Activated CD8-positive, alpha-beta memory T cell treated with anti-CD3 and anti-CD28 coated beads for 48 hours (primary cell): Measurements from ENCODE around the gene NUP160.
A peak's percentile ranks its signal among the peaks of the same experiment; 100 is the strongest.
"Not testable (repeated sequence)": the region's sequence is repeated elsewhere in the genome, so short reads cannot be mapped to it uniquely, and the experiment has no call there.

Experiments used
- DNase-seq, 3 experiments: peaks; one replicate each; pipeline ENCODE4 v3.0.0-alpha.2; 2020; ENCODE audit warnings: low read depth in 2 of 3, low spot score in 2 of 3

Gene NUP160

DNA sequence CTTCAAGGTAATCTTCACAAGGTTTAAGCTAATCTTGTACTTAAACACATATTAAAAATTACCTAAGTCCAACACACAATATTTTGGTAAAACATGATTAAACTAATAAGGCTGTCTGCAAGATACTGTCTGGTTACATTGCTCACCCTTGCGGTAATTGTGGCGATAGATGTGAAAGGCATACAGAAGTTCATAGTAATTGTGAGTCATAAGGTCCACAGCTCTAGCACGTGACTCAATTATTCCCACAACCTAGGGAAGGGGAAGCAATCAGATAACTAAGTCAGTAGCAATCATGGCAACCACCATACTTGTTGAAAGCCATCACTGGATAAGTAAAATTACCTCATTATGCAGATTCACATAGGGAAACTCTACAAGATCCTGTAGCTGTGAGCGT, 50.5 kb downstream of the NUP160 start:
- peak in 1 of 3 experiments; percentile 14 for DNase-seq

DNA sequence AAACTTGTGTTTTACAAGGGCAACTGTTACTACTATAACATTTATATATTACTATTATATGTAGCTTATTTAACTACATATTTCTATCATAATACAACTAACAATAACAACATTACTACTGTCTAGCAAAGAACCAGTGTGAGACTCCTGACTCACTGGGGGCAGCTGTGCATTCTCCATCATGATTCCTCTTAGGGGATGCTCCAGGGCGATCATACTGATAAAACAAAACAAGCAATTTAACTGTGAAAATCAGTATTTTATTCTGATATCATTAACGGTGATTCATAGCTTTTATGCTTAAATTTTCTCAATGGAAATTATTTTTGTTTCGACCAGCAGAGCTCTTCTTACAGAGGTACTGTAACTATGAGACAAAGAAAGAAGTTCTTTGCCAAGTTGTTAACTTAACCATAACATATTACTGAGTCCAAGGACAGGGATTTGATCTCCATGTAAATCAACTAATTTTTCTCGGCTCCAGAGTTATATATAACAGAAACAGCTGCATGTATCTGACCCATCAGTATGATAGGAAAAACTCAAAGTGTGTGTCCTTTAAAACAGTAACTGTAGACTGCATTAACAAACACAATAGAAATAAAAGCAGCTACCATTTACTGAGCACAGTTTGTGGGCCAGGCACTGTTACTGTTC, 56.2 kb downstream of the NUP160 start:
- DNase-seq: no peak

DNA sequence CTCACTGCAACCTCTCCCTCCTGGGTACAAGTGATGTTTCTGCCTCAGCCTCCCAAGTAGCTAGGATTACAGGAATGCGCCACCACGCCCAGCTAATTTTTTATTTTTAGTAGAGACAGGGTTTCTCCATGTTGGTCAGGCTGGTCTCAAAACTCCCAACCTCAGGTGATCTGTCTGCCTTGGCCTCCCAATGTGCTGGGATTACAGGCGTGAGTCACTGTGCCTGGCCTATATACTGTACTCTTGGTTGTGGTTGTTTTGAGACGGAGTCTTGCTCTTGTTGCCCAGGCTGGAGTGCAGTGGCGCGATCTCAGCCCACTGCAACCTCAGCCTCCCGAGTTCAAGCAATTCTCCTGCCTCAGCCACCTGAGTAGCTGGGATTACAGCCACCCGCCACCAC, 58.1 kb downstream of the NUP160 start:
- not testable (repeated sequence) for DNase-seq

DNA sequence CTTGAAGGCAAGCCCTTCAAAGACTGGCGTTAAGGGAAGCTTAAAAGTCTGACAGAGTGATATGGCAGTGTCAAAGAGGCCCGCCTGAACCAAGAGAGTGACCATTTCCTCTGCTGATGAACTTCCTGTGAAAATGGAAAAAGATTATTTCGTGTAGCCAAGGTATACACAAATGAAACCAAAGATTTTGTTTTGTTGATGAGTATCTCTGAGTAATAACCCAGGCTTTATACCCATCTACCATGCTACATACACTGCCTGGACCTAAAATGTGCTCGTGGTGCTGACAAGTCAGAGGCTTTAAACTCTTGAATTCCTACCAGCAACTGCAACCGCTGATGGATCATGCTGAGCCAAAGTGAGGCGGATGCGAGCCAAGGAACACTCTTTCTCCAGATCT, 60.0 kb downstream of the NUP160 start:
- DNase-seq: no peak

DNA sequence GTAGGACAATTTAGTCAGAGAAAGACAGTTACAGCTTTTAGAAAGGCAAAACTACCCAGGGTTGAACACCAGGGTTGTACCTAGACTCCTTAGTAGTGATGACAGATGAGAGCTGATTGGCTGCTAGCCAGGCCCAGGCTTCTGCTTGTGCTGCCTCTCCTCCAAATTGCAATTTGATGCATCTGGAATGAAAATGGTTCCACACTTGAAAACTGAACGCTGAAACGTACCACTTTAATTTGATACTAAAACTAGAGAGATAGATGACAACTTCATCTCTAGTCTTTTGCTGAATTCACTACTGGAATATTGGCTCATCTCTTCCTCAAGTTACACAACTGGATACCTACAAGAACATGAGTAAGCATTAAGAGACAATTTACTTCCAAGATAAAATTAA, 61.8 kb downstream of the NUP160 start:
- no peak for DNase-seq

DNA sequence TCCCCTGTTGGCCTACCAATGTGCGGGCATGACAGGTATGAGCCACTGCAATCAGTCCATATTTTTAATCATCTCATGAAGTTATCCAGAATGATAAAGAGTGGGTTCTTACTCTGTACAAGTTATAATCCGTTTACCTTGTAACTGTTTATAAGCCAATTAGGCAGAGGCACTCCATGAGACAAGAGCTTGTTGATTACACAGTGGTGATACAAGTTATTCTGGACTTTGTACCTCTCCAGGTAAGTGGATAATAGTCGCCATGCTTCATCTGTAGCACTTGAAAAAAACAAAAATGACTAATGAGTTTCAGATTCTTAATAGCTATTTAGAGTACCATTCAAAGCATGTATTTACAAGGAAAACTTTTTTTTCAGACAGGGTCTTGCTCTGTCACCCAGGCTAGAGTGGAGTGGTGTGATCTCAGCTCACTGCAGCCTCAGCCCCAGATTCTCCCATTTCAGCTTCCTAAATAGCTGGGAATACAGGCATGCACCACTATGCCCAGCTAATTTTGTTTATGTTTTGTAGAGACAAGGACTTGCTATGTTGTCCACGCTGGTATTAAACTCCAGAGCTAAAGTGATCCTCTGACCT, 63.3 kb downstream of the NUP160 start:
- no peak for DNase-seq

DNA sequence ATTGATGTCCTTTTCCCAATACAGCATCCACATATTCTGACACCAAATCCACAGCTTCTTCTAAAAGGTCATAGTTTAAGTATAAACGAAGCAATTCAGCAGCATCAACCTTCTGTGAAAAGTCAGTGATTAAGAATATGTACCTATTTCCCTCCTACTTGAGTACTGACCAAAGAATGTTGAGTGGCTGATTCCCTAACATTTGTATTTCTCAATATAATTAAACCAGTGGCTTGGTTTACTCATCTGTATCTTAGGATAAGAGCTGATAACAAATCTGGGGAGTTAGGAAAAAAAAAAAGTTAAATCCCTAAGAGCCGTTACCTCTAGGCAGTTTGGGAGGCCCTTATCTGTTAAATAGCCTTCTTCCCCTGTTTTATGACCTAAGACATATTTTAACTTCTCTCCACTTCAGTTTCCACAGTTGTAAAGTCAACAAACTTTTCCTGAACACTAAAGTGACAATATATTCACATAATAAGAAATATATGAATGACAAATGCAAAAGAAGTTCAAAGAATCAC, 65.0 kb downstream of the NUP160 start:
- no peak for DNase-seq

DNA sequence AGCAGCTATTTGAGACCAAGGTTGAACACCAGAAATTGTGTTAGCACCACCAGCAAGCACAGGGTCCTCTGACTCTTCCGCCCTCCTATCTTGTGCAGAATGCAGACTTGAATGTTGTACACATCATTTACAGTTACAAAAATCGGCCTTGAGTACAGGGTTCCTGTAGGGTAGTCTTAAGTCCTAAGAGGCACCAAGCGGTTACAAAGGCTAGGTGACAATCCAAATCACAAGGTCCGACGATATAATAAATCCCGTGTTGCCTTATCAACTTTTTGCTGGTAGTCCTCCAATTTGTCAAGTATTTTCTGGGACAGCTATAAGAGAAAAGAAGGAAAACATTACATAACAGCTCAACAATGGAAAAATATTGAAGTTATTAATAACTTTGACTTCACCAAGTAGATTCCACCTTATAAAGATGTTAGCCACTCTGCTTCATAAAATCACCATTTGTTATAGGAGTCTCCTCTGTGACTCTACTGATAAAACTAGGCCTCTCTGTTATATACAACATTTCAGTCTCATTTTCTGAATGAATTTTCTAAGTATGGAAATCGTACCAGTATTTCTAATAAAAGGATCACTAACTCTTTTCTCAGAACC, 69.2 kb downstream of the NUP160 start:
- DNase-seq: no peak

DNA sequence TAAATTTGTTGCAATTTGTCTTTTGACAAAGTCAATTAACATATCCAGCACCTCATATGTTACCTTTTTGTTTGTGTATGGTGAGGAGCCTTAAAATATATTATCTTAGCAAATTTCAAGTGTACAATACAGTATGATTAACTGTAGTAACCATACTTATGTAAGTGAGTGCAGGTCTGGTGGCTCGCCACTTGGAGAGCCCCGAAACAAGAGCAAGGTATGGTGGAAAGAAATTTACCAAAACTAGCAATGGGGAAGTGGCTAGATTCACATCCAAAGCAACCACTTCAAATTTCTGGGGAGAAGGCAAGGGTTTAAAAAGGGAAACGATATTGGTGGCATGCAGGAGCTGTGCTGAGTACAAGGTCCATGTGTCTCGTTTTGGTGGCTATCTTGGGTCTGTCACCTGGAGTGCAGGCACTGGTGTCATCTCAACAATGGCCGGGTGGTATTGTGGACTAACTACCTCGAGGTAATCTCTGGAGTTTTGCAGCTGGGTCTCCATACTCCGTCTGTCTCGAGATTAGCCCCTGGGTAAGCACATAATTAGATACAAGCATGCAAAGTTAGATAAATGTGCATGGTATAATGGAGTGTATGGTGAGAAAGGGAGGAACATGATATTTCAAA, 72.8 kb downstream of the NUP160 start:
- DNase-seq: no peak

DNA sequence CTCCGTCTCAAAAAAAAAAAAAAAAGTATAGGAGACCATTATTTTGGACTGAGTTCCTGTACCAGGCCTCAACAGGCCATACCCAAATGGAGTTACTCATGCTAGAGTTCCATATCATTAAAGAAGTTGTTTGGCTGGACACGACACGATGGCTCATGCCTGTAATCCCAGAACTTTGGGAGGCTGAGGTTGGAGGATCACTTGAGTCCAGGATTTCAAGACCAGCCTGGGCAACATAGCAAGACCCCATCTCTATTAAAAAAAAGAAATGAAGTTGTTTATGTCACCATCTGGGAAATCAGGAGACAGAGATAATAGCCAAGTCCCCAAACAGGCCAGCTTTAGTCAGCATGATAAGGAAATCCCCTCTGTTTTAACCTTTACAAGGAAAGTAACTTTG, 74.3 kb downstream of the NUP160 start:
- no peak for DNase-seq

DNA sequence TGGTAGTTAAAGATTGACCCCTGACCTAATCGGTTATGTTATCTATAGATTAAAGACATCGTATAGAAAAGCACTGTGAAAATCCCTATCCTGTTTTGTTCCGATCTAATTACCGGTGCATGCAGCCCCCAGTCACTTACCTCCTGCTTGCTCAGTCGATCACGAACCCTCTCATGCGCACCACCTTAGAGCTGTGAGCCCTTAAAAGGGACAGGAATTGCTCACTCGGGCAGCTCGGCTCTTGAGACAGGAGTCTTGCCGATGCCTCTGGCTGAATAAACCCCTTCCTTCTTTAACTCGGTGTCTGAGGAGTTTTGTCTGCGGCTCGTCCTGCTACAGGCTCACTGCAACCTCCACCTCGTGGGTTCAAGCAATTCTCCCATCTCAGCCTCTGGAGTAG, 78.6 kb downstream of the NUP160 start:
- not testable (repeated sequence) for DNase-seq

DNA sequence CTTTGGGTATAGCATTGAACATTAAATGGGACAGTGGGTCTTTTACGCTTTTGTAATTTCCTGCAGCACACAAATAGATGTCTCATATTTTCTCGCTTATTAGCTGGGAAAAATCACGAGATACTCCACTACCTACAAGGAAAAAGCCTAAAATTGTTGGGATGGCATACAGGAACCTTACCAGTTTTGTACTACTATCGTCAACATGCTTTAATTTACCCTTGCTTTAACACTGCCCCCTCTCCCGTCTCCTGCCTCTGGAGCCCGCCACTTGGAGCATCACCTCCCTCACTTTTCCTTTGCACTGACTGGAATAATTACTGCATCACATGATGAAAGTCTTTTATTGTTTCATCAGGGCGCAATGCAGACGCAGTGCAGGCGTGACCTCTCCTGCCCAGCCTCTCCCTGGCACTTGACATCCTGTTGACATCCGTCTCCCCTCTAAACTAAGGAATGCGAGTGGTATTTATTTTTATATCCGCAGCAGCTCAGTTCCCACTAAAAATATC, 80.0 kb downstream of the NUP160 start:
- DNase-seq: no peak

DNA sequence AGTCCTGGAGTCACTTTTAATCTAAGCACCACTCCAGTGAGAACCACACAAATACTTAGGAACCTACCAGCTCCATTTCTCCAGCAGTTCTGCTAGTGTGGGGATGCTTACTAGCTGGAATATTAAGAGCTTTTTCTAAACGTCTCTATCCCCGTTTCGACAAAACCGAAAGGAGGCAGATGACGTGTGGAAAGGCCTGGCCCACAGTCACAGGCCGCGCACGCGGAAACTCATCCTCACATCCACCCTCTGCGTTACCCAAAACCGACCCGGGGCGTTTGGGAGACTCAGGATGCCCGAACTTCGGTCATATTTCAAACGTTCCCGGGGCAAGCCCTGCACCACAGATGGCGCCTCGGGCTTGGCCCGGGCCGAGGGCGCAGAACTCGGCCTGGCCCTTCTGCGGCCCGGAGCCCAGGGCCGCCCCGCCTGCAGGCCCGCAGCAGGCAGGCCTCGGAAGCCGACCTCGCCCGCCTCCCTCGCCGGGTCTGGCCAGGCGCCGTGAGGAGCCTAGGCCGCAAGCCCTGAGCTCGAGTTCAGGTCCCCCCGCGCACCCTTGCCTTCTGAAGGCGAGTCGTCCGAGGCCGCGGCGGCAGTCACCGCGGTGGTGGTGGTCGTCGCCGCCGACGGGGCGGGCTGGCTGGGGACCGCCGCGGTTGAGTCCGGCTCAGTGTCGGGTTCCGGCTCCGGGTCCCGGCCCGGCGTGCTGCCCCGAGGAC, 81.5 kb downstream of the NUP160 start:
- DNase-seq: peak; percentile 42 to 73 (median 63)

DNA sequence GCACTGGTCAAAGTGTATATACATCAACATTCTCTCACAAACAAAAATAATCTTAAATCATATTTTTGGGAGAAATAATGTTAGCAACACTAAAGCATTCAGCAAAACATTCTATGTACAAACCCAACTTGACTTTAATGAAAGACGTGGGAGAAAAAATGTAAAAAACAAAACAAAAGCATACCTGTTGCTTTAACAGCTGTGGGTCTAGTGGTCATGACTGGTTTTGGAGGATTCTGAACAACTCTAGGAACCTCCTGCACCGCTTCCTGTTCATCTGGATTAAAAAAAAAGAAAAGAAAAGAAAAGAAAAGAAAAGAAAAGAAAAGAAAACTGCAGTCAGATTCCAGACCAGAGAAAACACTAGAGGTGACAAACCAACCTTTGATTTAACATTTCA, 83.1 kb downstream of the NUP160 start:
- DNase-seq: no peak

DNA sequence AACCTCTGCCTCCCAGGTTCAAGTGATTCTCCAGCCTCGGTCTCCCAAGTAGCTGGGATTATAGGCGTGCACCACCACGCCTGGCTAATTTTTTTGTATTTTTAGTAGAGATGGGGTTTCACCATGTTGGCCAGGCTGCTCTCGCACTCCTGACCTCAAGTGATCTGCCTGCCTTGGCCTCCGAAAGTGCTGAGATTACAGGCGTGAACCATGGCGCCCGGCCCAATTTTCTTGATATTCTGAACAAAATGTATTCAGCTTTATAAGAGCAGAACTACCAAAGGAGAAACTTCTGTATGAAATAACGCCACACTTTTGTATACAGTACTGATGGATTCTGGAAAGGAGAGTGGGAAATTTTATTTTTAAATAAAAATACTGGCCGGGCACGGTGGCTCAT, 88.9 kb downstream of the NUP160 start:
- DNase-seq: not testable (repeated sequence)

DNA sequence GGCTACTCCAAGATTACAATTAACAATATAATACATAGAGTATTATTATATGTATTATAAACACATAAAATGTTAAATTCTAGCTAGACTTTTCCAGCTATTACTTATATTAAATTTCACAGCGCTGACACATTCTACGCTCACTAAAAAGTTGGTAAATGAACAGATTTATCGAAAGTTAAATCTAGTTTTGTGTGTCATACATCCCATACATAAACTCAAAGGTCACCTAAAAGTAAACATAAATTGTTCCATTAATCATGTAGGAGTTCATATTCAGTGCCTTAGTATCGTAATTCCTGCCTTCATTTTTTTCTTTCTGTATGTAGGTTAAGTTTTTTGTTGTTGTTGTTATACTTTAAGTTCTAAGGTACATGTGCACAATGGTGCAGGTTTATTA, 91.9 kb downstream of the NUP160 start:
- DNase-seq: no peak

DNA sequence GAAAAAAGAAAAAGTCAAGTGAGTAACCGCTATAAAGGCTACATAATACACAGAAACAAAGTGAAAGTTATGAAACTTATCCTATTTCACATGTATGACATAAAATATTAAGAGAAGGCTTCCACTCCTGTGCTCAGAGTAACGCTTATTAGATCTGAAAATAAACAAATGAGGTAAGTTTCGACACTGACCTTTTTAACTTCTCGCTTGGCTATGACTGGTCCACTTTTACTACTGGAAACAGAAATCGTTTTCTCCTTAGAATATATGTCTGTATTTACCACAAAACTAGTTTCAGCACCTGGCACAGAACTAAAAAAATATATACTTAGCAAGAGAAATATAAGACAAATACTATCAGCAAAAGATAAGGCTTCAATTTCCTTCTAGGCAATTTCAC, 97.4 kb downstream of the NUP160 start:
- no peak for DNase-seq

DNA sequence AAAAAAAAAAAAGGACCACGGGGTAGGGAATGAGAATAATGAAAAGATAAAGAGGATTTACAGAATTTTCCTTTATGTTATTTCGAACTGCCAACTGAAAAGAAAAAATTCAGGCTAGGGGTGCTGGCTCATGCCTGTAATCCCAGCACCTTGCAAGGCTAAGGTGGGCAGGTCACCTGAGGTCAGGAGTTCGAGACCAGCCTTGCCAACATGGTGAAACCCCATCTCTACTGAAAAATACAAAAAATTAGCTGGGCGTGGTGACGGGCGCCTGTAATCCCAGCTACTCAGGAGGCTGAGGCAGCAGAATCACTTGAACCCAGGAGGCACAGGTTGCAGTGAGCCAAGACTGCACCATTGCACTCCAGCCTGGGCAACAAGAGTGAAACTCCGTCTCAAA, 105.7 kb downstream of the NUP160 start:
- DNase-seq: not testable (repeated sequence)

DNA sequence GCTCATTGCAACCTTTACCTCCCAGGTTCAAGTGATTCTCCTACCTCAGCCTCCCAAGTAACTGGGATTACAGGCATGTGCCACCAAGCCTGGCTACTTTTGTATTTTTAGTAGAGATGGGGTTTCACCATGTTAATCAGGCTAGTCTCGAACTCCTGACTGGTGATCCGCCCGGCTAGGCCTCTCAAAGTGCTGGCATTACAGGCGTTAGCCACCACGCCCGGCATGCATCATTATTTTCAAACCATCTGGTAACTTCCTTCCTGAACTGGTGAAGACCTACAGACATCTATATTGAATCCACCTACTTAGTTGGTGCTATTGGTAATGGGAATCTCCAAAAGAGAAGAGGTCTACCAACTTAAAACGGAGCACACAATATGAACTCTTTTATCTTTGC, 110.3 kb downstream of the NUP160 start:
- not testable (repeated sequence) for DNase-seq

DNA sequence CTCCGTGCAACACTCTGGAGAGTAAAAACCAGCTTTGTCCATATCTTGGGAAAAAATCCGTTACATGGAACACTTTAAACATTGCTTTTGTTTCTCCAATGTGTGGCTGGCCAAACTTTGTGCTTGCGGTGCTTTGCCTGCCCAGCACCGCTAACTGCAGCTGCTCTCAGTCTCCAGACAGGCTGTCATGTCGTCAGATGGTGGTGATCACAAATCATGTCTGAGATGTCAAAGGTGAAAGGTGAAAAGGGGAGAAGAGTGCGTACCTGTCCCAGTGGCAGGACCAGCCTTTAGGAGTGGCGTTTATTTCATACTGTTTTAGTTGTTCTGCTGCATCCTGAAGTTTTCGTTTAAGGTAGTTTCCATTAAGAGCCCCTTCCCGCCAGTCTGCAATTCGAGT, 115.9 kb downstream of the NUP160 start:
- no peak for DNase-seq

DNA sequence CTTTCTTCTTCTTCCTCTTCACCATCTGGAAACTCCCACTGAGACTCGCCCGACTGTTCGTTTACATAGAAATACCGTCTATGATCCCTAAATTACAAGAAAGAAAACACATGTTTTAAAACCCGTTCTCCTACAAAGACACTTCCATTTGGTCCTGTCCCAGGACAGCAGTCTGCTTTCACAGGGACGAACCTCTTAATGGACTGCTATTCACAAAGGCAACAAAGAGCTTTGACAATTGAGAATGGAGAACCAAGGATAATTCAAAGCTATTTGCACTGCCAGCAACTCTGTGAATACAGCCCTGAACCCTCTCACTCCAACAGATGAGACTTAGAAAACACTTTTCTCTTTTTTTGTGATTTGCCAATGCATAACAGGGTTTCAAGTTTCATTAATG, 116.7 kb downstream of the NUP160 start:
- DNase-seq: no peak
